ENCODE measurements around the gene S100B. TPM values are rescaled to one million over a fixed set of nuclear protein-coding genes. Genes with fewer than 3 reads are reported as not detected.
"Not testable (repeated sequence)": the region's sequence is repeated elsewhere in the genome, so short reads cannot be mapped to it uniquely, and the experiment has no call there.

S100B gene
- total RNA-seq, 1 donor from 2014 or later, result not detected

- Mint-ChIP-seq H3K36me3 (ENCODE audit: low read depth) (peaks cover 27% of the 10 kb centered on the region), H3K9me3 (peaks cover 5% of the 10 kb centered on the region), H3K27ac (peak overlapping the region; percentile 97), H3K4me1 (peaks cover 65% of the 10 kb centered on the region), H3K27me3 (peaks cover 5% of the 10 kb centered on the region), H3K4me3 (peak overlapping the region; percentile 98)
- peak; percentile 57 for DNase-seq
- intact Hi-C loops (cut with micrococcal nuclease), result no loop called here
These were observed 31.3 kb upstream of the S100B start for GRCh38 chr21:46636181-46636512.

DNA sequence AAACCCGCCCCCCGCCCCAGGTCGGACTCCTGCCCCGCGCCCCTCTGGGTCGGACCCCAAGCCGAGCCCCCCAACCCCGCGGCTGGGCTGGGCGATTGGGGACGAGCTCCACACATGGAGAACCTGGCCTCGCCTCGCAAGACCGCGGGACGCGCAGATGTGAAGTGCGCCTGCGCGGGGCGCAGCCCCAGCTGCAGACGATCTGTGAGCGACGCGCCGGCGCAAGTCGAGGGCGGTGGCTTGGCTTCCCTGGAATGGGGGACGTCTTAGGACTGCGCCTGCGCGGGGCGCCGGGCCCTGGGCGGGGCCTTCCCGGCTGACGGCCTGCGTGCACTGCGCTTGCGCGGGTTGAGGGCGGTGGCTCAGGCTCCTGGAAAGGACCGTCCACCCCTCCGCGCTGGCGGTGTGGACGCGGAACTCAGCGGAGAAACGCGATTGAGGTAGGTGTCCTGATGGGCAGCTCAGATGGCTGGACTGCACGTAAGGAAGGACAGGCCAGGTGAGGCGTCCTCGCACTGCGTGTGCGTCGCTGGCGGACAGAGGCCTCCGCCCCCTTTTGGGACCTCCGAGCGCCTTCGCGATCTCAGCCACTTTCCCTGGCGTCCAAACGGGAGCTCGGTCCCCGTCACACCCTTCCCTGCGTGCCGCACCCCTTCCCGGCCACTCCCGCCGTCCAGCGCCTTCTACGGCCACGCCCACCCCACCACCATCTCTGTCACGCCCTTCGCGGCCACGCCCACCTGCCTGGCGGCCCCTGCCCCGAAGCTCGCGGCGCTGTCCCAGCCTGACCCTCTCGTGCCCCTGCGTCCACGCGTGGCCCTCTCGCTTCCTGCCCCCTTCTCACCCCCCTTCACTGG lies 30.7 kb upstream of the S100B start, which contains the start of gene PRMT2:
Gene PRMT2, plus strand, starts transcription at position 351 of the 857 bp plus-strand sequence. CDS start 1,278 bp downstream, outside the sequence.
- peak; percentile 96 for DNase-seq
- H3K4me3 Mint-ChIP-seq, result peak within 1 kb of the TSS; percentile 98
- peak within 1 kb of the TSS; percentile 97 for H3K27ac Mint-ChIP-seq
- peaks cover 61% of the 10 kb centered on the region for H3K4me1 Mint-ChIP-seq
- intact Hi-C loops (cut with micrococcal nuclease), result no loop called here
- peaks cover 22% of the 10 kb centered on the region for H3K36me3 Mint-ChIP-seq (ENCODE audit: low read depth)
- peaks cover 8% of the 10 kb centered on the region for H3K27me3 Mint-ChIP-seq
- peaks cover 5% of the 10 kb centered on the region for H3K9me3 Mint-ChIP-seq

DNA sequence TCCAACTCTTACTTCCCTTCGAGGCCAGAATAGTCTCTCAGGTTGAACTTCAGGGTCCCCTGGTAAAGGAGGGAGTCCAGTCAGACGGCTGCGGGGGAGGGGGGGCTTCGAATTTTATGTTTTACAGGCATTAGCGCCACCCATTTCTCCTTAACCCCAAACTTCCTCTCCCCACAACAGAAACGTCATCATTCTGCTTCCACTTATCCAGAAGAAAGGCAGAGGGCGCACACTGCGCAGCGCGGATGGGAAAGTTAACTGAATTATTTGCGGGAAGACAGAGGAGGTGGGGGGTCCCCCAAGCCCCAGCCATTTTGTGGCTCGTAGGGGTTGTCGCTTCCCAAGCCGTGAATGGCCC lies 30.1 kb upstream of the S100B start:
- H3K4me3 Mint-ChIP-seq, result peak overlapping the region; percentile 98
- H3K27ac Mint-ChIP-seq, result peak overlapping the region; percentile 97
- peaks cover 5% of the 10 kb centered on the region for H3K9me3 Mint-ChIP-seq
- H3K27me3 Mint-ChIP-seq, result peaks cover 11% of the 10 kb centered on the region
- intact Hi-C loops (cut with micrococcal nuclease), result no loop called here
- DNase-seq, result no peak
- H3K4me1 Mint-ChIP-seq, result peaks cover 60% of the 10 kb centered on the region
- peaks cover 21% of the 10 kb centered on the region for H3K36me3 Mint-ChIP-seq (ENCODE audit: low read depth)

- Mint-ChIP-seq H3K27ac (peak overlapping the region; percentile 97), H3K36me3 (ENCODE audit: low read depth) (peaks cover 16% of the 10 kb centered on the region), H3K9me3 (peaks cover 5% of the 10 kb centered on the region), H3K4me3 (peak overlapping the region; percentile 98), H3K27me3 (peaks cover 11% of the 10 kb centered on the region), H3K4me1 (peaks cover 55% of the 10 kb centered on the region)
- peak; percentile 65 for DNase-seq
- intact Hi-C loops (cut with micrococcal nuclease), result no loop called here
These were observed 29.5 kb upstream of the S100B start for GRCh38 chr21:46634427-46634826.

GRCh38 chr21:46633566-46633965 lies 28.7 kb upstream of the S100B start:
- Mint-ChIP-seq H3K4me1 (peaks cover 48% of the 10 kb centered on the region), H3K9me3 (peaks cover 5% of the 10 kb centered on the region), H3K4me3 (peak overlapping the region; percentile 66), H3K36me3 (ENCODE audit: low read depth) (peaks cover 13% of the 10 kb centered on the region), H3K27ac (peak overlapping the region; percentile 97), H3K27me3 (peaks cover 12% of the 10 kb centered on the region)
- intact Hi-C loops (cut with micrococcal nuclease), result loop anchor here (2.0 kb wide), 1 partner anchor 75 kb away; no protein-coding TSS in a partner anchor
- DNase-seq, result peak; percentile 82

- DNase-seq, result peak; percentile 34
- H3K4me3 Mint-ChIP-seq; H3K27ac Mint-ChIP-seq; intact Hi-C loops (cut with micrococcal nuclease); H3K36me3 Mint-ChIP-seq (ENCODE audit: low read depth); H3K9me3 Mint-ChIP-seq: not testable (repeated sequence)
- H3K4me1 Mint-ChIP-seq, result peaks cover 33% of the 10 kb centered on the region
- H3K27me3 Mint-ChIP-seq, result peaks cover 12% of the 10 kb centered on the region
These were observed 26.0 kb upstream of the S100B start for GRCh38 chr21:46630915-46631314.

GRCh38 chr21:46628868-46629267 lies 24.0 kb upstream of the S100B start:
- peaks cover 12% of the 10 kb centered on the region for H3K9me3 Mint-ChIP-seq
- intact Hi-C loops (cut with micrococcal nuclease), result no loop called here
- H3K4me3 Mint-ChIP-seq, result no peak overlapping the region
- H3K27ac Mint-ChIP-seq, result no peak overlapping the region
- peaks cover 11% of the 10 kb centered on the region for H3K36me3 Mint-ChIP-seq (ENCODE audit: low read depth)
- H3K27me3 Mint-ChIP-seq, result peaks cover 12% of the 10 kb centered on the region
- peaks cover 21% of the 10 kb centered on the region for H3K4me1 Mint-ChIP-seq
- DNase-seq, result no peak

DNA sequence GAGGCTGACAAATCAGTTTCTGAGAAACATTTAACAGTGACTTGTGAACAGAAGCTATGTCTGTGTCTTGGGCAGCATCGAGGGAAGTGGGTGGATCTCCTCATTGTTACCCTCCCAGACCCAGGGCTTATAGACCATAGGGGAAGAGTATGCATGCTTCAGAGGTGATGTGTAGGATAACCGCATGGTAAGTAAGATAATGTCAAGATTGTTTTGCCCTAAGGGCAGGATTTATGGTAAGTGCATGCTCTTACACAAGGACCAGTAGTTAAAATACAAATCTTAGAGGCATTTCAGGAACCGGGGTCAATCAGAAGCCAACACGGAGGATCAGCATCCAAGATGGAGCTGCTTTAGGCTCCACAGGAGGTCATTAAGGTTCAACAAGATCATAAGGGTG lies 22.8 kb upstream of the S100B start:
- no peak overlapping the region for H3K27ac Mint-ChIP-seq
- peaks cover 11% of the 10 kb centered on the region for H3K36me3 Mint-ChIP-seq (ENCODE audit: low read depth)
- intact Hi-C loops (cut with micrococcal nuclease), result no loop called here

DNA sequence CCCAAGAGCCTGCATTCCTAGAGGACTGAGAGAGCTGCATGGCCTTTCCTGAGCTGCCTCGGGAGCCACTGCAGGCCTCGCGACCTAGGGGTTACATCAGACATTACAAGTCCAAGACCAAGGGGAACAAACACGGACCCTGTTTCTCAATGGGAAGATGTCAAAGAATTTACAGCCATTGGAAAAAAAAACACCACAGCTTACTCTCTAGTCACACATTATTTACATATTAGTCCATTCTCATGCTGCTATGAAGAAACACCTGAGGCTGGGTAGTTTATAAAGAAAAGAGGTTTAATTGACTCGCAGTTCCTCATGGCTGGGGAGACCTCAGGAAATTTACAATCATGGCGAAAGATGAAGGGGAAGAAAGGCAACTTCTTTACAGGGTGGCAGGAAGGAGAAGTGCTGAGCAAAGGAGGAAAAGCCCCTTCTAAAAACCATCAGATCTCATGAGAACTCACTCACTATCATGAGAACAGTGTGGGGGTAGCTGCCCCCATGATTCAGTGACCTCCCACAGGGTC lies 22.2 kb upstream of the S100B start:
- H3K36me3 Mint-ChIP-seq (ENCODE audit: low read depth), result peaks cover 11% of the 10 kb centered on the region
- no peak overlapping the region for H3K27ac Mint-ChIP-seq
- no peak overlapping the region for H3K4me3 Mint-ChIP-seq
- peaks cover 17% of the 10 kb centered on the region for H3K4me1 Mint-ChIP-seq
- H3K27me3 Mint-ChIP-seq, result peaks cover 12% of the 10 kb centered on the region
- no peak for DNase-seq
- intact Hi-C loops (cut with micrococcal nuclease), result no loop called here
- peaks cover 12% of the 10 kb centered on the region for H3K9me3 Mint-ChIP-seq

More for the DNA sequence above, 22.8 kb upstream of the S100B start:
- no peak for DNase-seq
- Mint-ChIP-seq H3K27me3 (peaks cover 12% of the 10 kb centered on the region), H3K9me3 (peaks cover 12% of the 10 kb centered on the region), H3K4me3 (no peak overlapping the region), H3K4me1 (peaks cover 17% of the 10 kb centered on the region)

- Mint-ChIP-seq H3K27ac (no peak overlapping the region), H3K4me1 (peaks cover 22% of the 10 kb centered on the region), H3K27me3 (peaks cover 11% of the 10 kb centered on the region), H3K4me3 (no peak overlapping the region), H3K9me3 (peaks cover 11% of the 10 kb centered on the region), H3K36me3 (ENCODE audit: low read depth) (peaks cover 10% of the 10 kb centered on the region)
- intact Hi-C loops (cut with micrococcal nuclease), result no loop called here
- DNase-seq, result peak; percentile 66
These were observed 21.7 kb upstream of the S100B start for GRCh38 chr21:46626536-46626935.

- peaks cover 26% of the 10 kb centered on the region for H3K4me1 Mint-ChIP-seq
- intact Hi-C loops (cut with micrococcal nuclease), result no loop called here
- H3K27ac Mint-ChIP-seq, result no peak overlapping the region
- H3K27me3 Mint-ChIP-seq, result peaks cover 4% of the 10 kb centered on the region
- peaks cover 7% of the 10 kb centered on the region for H3K9me3 Mint-ChIP-seq
- peaks cover 8% of the 10 kb centered on the region for H3K36me3 Mint-ChIP-seq (ENCODE audit: low read depth)
- no peak for DNase-seq
- H3K4me3 Mint-ChIP-seq, result no peak overlapping the region
These were observed 20.9 kb upstream of the S100B start for GRCh38 chr21:46625759-46626158.

DNA sequence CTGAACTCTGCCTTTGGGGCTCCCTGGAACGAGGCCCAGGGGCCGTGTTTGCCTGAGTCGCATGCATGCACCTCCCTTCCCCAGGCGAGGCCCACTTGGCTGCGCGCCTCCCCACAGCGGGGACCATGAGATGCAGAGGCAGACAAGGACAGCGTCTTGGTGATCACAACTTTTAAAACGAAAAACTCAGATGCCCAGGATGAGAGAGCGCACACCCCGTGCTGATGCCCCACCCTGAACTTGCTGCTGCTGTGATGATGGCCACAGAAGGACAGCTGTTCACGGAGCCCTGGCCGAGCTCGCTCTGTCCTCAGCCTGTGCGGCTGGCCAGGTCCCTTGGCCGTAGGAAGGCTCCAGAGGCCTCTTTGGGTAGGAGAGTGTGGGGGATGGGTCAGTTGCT lies 19.2 kb upstream of the S100B start:
- intact Hi-C loops (cut with micrococcal nuclease), result no loop called here
- peaks cover 26% of the 10 kb centered on the region for H3K4me1 Mint-ChIP-seq

DNA sequence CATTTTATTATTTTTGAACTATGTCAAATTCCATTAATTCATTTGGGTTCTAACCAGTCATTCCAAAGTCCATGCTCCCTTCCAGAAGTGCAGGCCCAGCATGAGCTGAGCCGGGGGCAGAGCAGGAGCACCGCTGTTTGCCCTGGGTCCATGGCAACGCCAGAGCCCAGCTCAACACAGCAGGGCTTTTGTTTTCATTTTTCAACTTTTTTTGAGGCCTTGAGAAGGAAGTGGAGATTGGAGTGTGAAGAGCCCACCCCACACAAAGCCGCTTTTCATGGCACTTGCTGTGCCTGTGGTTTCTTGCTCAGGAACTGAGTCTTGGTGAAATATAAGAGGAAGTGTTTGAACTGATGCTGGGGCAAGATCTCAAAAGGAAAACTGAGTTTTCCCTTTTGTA lies 17.3 kb upstream of the S100B start:
- Mint-ChIP-seq H3K4me3 (peak overlapping the region; percentile 55), H3K27ac (peak overlapping the region; percentile 89)
- intact Hi-C loops (cut with micrococcal nuclease), result no loop called here

More for the DNA sequence above, 19.2 kb upstream of the S100B start:
- H3K27ac Mint-ChIP-seq, result no peak overlapping the region
- H3K27me3 Mint-ChIP-seq, result peaks cover 2% of the 10 kb centered on the region
- H3K4me3 Mint-ChIP-seq, result no peak overlapping the region
- H3K9me3 Mint-ChIP-seq, result peaks cover 7% of the 10 kb centered on the region
- peaks cover 8% of the 10 kb centered on the region for H3K36me3 Mint-ChIP-seq (ENCODE audit: low read depth)
- no peak for DNase-seq

GRCh38 chr21:46621457-46622182 lies 16.7 kb upstream of the S100B start:
- Mint-ChIP-seq H3K27ac (peak overlapping the region; percentile 89), H3K27me3 (no peaks in the 10 kb centered on the region), H3K4me3 (peak overlapping the region; percentile 2), H3K4me1 (peaks cover 23% of the 10 kb centered on the region), H3K9me3 (peaks cover 3% of the 10 kb centered on the region), H3K36me3 (ENCODE audit: low read depth) (peaks cover 8% of the 10 kb centered on the region)
- DNase-seq, result peak; percentile 65
- intact Hi-C loops (cut with micrococcal nuclease), result no loop called here

More for the DNA sequence above, 17.3 kb upstream of the S100B start:
- peak; percentile 86 for DNase-seq
- Mint-ChIP-seq H3K4me1 (peaks cover 26% of the 10 kb centered on the region), H3K9me3 (peaks cover 6% of the 10 kb centered on the region), H3K36me3 (ENCODE audit: low read depth) (peaks cover 8% of the 10 kb centered on the region), H3K27me3 (no peaks in the 10 kb centered on the region)

Data from activated CD4-positive, alpha-beta T cell treated with anti-CD3 and anti-CD28 coated beads, Interleukin-2, amount 10 ng/mL, durations not matched to agents 24 days and 14 days (primary cell).